WTC11 (cell line): ENCODE results near the gene MAP3K6. TPM values are rescaled to one million over a fixed set of nuclear protein-coding genes. Genes with fewer than 3 reads are reported as not detected.

Experiments used
- ATAC-seq: fragments of 200-7000 bp; cut with Tn5 transposase; 2 replicates; pipeline ENCODE4 v1.10.0; 2021; ENCODE audit warnings: mild to moderate bottlenecking, moderate library complexity
- CTCF ChIA-PET: fragments of 300-600 bp; sonication (Branson Sonifier 250); formaldehyde crosslinking; loops from one replicate; lab custom pipeline; 2021; ENCODE audit warnings: antibody characterized with exemption; lab: Charles Lee
- POLR2A ChIA-PET: fragments of 350-600 bp; sonication (Branson Sonifier 250); formaldehyde crosslinking; loops from one replicate; lab custom pipeline; 2021; ENCODE audit warnings: antibody characterized with exemption; lab: Charles Lee
- DNase-seq: peaks from one replicate; pipeline ENCODE4 v3.0.0; 2021; ENCODE audit warnings: low spot score
- H3K27ac Mint-ChIP-seq: 2 replicates; pipeline ENCODE4 v1.8.0; 2021; ENCODE audit warnings: mixed read lengths
- H3K27me3 Mint-ChIP-seq: 2 replicates; pipeline ENCODE4 v1.8.0; 2021; ENCODE audit warnings: low read depth, mild to moderate bottlenecking, moderate library complexity, mixed read lengths
- H3K36me3 Mint-ChIP-seq: 2 replicates; pipeline ENCODE4 v1.8.0; 2021; ENCODE audit warnings: mixed read lengths
- H3K4me1 Mint-ChIP-seq: 2 replicates; pipeline ENCODE4 v1.8.0; 2022; ENCODE audit warnings: mixed read lengths
- H3K4me3 Mint-ChIP-seq: 2 replicates; pipeline ENCODE4 v1.8.0; 2021; ENCODE audit warnings: mild to moderate bottlenecking, moderate library complexity, mixed read lengths
- H3K9me3 Mint-ChIP-seq: 2 replicates; pipeline ENCODE4 v1.8.0; 2021; ENCODE audit warnings: mixed read lengths
- AFF4 ChIP-seq: sonication (generic); formaldehyde crosslinking; IDR thresholded peaks from 2 replicates; pipeline ENCODE4 v1.8.1; 2023; ENCODE audit warnings: mild to moderate bottlenecking, missing genetic modification reagents, borderline replicate concordance
- ATF2 ChIP-seq: sonication (generic); formaldehyde crosslinking; IDR thresholded peaks from 2 replicates; pipeline ENCODE4 v1.8.1; 2022; ENCODE audit warnings: low read depth, missing genetic modification reagents, borderline replicate concordance
- CREM ChIP-seq: sonication (generic); formaldehyde crosslinking; IDR thresholded peaks from 2 replicates; pipeline ENCODE4 v1.8.1; 2022; ENCODE audit warnings: mild to moderate bottlenecking, missing genetic modification reagents, moderate library complexity
- CTCF ChIP-seq: fragments of 200-600 bp; IDR thresholded peaks from 2 replicates; pipeline ENCODE4 v1.8.0; 2022; ENCODE audit warnings: antibody characterized with exemption
- FOXP1 ChIP-seq: sonication (generic); formaldehyde crosslinking; IDR thresholded peaks from 2 replicates; pipeline ENCODE4 v1.8.0; 2022; ENCODE audit warnings: missing genetic modification reagents, mild to moderate bottlenecking, moderate library complexity, borderline replicate concordance
- GABPB1 ChIP-seq: sonication (generic); formaldehyde crosslinking; IDR thresholded peaks from 2 replicates; pipeline ENCODE4 v1.8.1; 2023; ENCODE audit warnings: mild to moderate bottlenecking, missing genetic modification reagents
- IRF2 ChIP-seq: sonication (generic); formaldehyde crosslinking; IDR thresholded peaks from 2 replicates; pipeline ENCODE4 v1.8.0; 2022; ENCODE audit warnings: low read depth, missing genetic modification reagents, borderline replicate concordance
- JUN ChIP-seq: sonication (generic); formaldehyde crosslinking; IDR thresholded peaks from 2 replicates; pipeline ENCODE4 v1.8.0; 2023; ENCODE audit warnings: mild to moderate bottlenecking, missing genetic modification reagents
- MLX ChIP-seq: sonication (generic); formaldehyde crosslinking; IDR thresholded peaks from 2 replicates; pipeline ENCODE4 v1.8.1; 2023; ENCODE audit warnings: mild to moderate bottlenecking, missing genetic modification reagents, moderate library complexity
- NR2C2 ChIP-seq: sonication (generic); formaldehyde crosslinking; IDR thresholded peaks from 2 replicates; pipeline ENCODE4 v1.8.0; 2022; ENCODE audit warnings: mild to moderate bottlenecking, missing genetic modification reagents
- NR3C1 ChIP-seq: sonication (generic); formaldehyde crosslinking; conservative IDR thresholded peaks from 2 replicates; pipeline ENCODE4 v1.8.1; 2023; ENCODE audit warnings: low read depth, mild to moderate bottlenecking, missing genetic modification reagents
- RELA ChIP-seq: sonication (generic); formaldehyde crosslinking; IDR thresholded peaks from 2 replicates; pipeline ENCODE4 v1.8.1; 2022; ENCODE audit warnings: missing genetic modification reagents, mild to moderate bottlenecking, borderline replicate concordance
- TP53 ChIP-seq: sonication (generic); formaldehyde crosslinking; IDR thresholded peaks from 2 replicates; pipeline ENCODE4 v1.8.1; 2023; ENCODE audit warnings: mild to moderate bottlenecking, missing genetic modification reagents
- ZBTB43 ChIP-seq: sonication (generic); formaldehyde crosslinking; IDR thresholded peaks from 2 replicates; pipeline ENCODE4 v1.8.1; 2023; ENCODE audit warnings: mild to moderate bottlenecking, missing genetic modification reagents
- ZNF281 ChIP-seq: sonication (generic); formaldehyde crosslinking; IDR thresholded peaks from 2 replicates; pipeline ENCODE4 v1.8.0; 2023; ENCODE audit warnings: mild to moderate bottlenecking, missing genetic modification reagents
- total RNA-seq: library from RNA; stranded (reverse); gene quantifications from 3 replicates; pipeline ENCODE4 v1.2.3, GENCODE V29; 2021

The MAP3K6 gene
- total RNA-seq, 1 experiment from 2014 or later, result 15.0 TPM

- H3K4me1 Mint-ChIP-seq, result peaks cover 24% of the 10 kb centered on the region
- ChIA-PET POLR2A (no interaction called here), CTCF (interaction anchor here (1.7 kb wide), 1 partner anchor 14 kb away, joined by 4 read pairs; no protein-coding TSS in a partner anchor)
- H3K4me3 Mint-ChIP-seq, result no peak overlapping the region
- H3K9me3 Mint-ChIP-seq, result no peaks in the 10 kb centered on the region
- TF ChIP-seq ZNF281, result no peak
- no peak for TF ChIP-seq NR3C1
- TF ChIP-seq AFF4 (CRISPR knock-in tag), result no peak
- TF ChIP-seq TP53 (CRISPR knock-in tag), result no peak
- TF ChIP-seq FOXP1 (CRISPR knock-in tag), result no peak
- no peak for TF ChIP-seq CTCF
- TF ChIP-seq JUN, result no peak
- no peak for TF ChIP-seq MLX
- no peak for TF ChIP-seq IRF2 (CRISPR knock-in tag)
- no peak for TF ChIP-seq RELA (CRISPR knock-in tag)
- TF ChIP-seq GABPB1 (CRISPR knock-in tag), result no peak
- no peak for TF ChIP-seq NR2C2
- no peak for TF ChIP-seq CREM (CRISPR knock-in tag)
- no peak for TF ChIP-seq ZBTB43 (CRISPR knock-in tag)
- TF ChIP-seq ATF2 (CRISPR knock-in tag), result no peak
- DNase-seq, result no peak
- no peak overlapping the region for H3K27ac Mint-ChIP-seq
- H3K27me3 Mint-ChIP-seq, result no peaks in the 10 kb centered on the region
- no peak for ATAC-seq
- peaks cover 61% of the 10 kb centered on the region for H3K36me3 Mint-ChIP-seq
These were observed 42.9 kb upstream of the MAP3K6 start for GRCh38 chr1:27409669-27410068.
